A375 (cell line): ENCODE results near the gene ODF2. TPM values are rescaled to one million over a fixed set of nuclear protein-coding genes. Genes with fewer than 3 reads are reported as not detected.

Source experiments
- small RNA-seq: library from RNA; depleted of rRNA; stranded (forward); fragments of <200 nt; gene quantifications from one replicate; pipeline ENCODE3, GENCODE V24; 2014
- total RNA-seq: library from RNA; depleted of rRNA; stranded (reverse); fragments of >200 nt; shearing (Covaris generic); gene quantifications from 2 replicates; pipeline ENCODE4 v1.2.3, GENCODE V29; 2014; rRNA removed

The ODF2 gene
- 68.3 and 78.2 TPM in 2 replicates for total RNA-seq

DNA sequence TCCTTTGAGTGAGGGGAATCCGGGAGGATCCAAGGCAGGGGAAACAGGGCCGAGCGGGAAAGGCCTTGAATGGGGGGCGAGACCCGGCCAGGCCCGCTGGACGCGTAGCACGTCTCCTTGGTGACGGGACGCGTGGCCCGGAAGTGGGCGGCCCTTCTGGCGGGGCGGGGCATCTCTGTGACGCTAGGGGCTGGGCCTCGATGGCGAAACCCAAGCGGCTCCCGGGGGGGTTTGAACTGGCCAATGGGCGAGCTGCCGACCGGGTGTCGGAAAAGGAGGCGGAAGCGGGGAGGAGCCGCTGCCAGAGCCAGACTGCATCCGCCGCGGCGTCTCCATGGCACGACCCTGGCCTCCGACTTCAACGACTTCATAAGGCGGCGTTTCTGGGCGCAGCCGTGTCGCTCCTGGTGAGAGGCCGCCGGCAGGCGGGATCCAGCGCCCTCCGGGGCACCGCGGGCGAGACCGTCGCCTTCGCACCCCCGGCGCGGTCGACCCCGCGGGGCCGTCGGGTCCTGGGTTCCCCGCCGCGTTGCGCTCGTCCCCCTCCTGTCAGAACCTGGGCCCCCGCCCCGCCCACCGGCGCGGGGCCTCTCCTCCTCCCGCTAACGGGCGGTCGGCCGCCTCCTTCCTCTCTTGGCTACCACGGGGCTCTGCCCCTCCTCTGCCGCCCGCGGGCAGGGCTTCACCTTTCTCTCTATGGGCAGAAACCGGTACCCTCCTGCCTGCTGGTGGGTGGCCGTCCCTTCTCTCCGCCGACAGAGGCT is at the start of gene ODF2:
ODF2 (plus strand) TSS at position 158 of the 764 bp plus-strand sequence; CDS start at position 244, 86 bp downstream.

DNA sequence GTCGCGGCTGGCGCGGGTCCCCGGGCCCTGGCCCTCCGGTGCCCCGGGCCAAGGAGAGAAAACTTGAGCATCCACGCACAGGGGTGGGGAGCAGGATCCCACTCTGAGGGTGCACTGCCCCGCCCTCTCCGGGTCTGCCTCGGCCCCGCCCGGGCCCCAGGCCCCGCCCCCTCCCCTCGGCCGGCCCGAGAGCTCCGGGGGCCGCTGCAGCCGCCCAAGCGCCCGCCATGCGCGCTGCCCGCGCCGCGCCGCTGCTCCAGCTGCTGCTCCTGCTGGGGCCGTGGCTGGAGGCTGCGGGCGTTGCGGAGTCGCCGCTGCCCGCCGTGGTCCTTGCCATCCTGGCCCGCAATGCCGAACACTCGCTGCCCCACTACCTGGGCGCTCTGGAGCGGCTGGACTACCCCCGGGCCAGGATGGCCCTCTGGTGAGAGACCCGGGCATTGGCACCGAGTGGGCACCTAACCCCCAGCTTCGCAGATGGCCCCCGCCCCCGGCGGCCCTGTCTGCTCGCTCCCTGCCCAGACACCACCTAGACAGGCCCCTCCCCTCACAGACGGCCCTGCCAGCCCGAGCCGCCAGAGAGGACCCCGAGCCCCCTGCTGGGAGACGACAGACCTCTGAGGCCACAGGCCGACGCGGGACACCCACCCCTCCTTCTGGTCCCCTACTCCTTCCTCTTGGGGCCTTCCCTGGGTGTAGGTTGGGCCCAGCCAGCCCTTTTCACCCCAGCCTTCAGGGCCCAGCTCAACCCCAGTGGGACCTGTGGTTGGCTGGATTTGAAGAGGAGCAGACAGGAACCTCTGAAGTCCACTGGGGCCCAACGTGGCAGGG is 34.9 kb upstream of the ODF2 start, which contains the start of gene CERCAM:
CERCAM (plus strand) TSS at position 207 of the 831 bp plus-strand sequence; CDS start at position 228, 21 bp downstream.

DNA sequence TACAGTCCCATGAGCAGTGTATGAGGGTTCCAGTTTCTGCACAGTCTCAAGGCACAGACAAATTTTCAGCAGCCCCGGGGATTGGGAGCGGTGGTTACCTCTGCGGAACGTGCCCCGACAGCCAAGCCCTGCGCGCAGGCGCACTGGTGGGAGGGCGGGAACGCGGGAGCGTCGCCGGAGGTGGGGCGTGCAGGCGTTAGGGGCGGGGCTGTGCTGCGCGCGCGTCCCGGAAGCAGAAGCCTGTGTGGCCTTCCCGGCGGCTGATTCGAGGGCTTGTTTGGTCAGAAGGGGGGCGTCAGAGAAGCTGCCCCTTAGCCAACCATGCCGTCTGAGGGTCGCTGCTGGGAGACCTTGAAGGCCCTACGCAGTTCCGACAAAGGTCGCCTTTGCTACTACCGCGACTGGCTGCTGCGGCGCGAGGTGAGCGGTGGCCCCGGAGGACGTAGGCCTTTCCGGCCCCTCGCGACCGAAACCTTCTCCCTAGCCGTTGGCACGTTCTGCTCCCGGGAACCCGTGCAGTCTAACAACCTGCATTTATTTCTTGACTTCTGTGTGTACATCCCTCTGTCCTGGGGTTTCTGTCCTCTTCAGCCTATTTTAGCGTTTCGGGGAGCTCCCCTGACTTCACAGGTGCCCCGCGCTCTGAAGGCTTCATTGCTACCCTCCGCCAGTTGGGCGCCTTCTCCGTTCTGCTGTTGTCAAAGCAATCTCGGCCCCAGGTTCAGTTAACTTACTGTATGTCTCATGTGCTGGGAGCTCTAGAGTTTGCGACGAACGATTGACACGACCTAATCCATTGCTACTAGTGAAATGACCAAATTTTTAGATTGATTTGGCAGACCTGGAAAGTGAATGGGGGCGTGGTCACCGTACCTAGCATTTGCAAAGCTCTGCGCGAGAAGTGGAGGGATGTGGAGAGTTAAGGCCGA is 48.9 kb downstream of the ODF2 start, which contains the start of gene GLE1:
GLE1 (plus strand) TSS at position 235 of the 929 bp plus-strand sequence; CDS start at position 322, 87 bp downstream.

Small RNAs within 50 kb of the gene (small RNA-seq; reads per million reads assigned to genes)
- not detected for gene RNU7-171P

Other genes with a start within 250 kb of the ODF2 start
- gene GOLGA2, start 180.0 kb upstream of the ODF2 start, total RNA-seq = 95.8 and 117 TPM in 2 replicates
- gene SWI5, start 179.7 kb upstream of the ODF2 start, total RNA-seq = 47.0 and 53.1 TPM in 2 replicates
- gene TRUB2, start 133.6 kb upstream of the ODF2 start, total RNA-seq = 43.4 and 51.6 TPM in 2 replicates
- gene COQ4, start 133.2 kb upstream of the ODF2 start, total RNA-seq = 53.9 and 56.4 TPM in 2 replicates
- 24.0 and 24.8 TPM in 2 replicates for gene SLC27A4, start 115.5 kb upstream of the ODF2 start, total RNA-seq
- gene URM1, start 84.6 kb upstream of the ODF2 start, total RNA-seq = 79.1 and 80.8 TPM in 2 replicates
- gene CERCAM, start 35.1 kb upstream of the ODF2 start, total RNA-seq = 32.1 and 32.5 TPM in 2 replicates
- 52.9 and 54.4 TPM in 2 replicates for gene GLE1, start 48.7 kb downstream of the ODF2 start, total RNA-seq
- 207 and 225 TPM in 2 replicates for gene SPTAN1, start 96.6 kb downstream of the ODF2 start, total RNA-seq
- 179 and 221 TPM in 2 replicates for gene DYNC2I2, start 200.8 kb downstream of the ODF2 start, total RNA-seq
- gene SET, start 233.2 kb downstream of the ODF2 start, total RNA-seq = 789 and 951 TPM in 2 replicates
- 12.7 and 14.0 TPM in 2 replicates for gene PKN3, start 246.5 kb downstream of the ODF2 start, total RNA-seq